Measurements from ENCODE around the gene GLG1. TPM values are rescaled to one million over a fixed set of nuclear protein-coding genes. Genes with fewer than 3 reads are reported as not detected.

Gene GLG1
- total and polyA plus RNA-seq, 4 donors, result 24.6 to 156 (median 78.2) TPM

DNA sequence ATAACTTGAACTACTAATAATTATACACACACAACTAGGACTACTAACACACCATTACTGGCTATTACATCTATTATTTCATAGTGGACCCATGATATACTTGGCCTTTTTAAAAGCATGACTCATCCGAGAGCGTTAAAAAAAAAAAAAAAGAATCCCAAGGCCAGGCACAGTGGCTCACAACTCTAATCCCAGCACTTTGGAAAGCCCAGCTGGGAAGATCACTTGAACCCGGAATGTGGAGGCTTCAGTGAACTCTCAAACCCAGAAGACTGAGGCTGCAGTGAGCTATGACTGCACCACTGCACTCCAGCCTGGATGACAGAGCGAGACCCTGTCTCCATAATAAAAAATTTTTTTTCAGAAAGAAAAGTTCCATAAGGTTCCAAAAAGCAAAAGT, 3.1 kb downstream of the GLG1 start:
- ATAC-seq (ENCODE audit: insufficient read depth, low FRiP score) (no peak), DNase-seq (no peak)
- H3K27ac ChIP-seq (ENCODE audit: low read depth in 1 of 2, low read length in 1 of 2), result no peak overlapping the region
- H3K4me1 ChIP-seq (ENCODE audit: control insufficient read depth in 5 of 5, insufficient read depth in 5 of 5, low read length in 5 of 5), result peaks cover 4 to 31% (median 7%) of the 10 kb centered on the region in 5 donors
- no peak overlapping the region for H3K9ac ChIP-seq (ENCODE audit: insufficient read depth in 1 of 2, low read length in 2 of 2)
- H3K9me3 ChIP-seq (ENCODE audit: control insufficient read depth in 4 of 4, insufficient read depth in 3 of 4, low read length in 3 of 4), result no peaks in the 10 kb centered on the region
- H3K27me3 ChIP-seq (ENCODE audit: control insufficient read depth in 3 of 3, insufficient read depth in 3 of 3, low read length in 2 of 3), result no peaks in the 10 kb centered on the region
- 74 to 90% methylated on average over 4 of the region's 4 CpGs for WGBS, 2 donors
- no peak overlapping the region for H3K4me3 ChIP-seq
- TF ChIP-seq, protein P1, sequence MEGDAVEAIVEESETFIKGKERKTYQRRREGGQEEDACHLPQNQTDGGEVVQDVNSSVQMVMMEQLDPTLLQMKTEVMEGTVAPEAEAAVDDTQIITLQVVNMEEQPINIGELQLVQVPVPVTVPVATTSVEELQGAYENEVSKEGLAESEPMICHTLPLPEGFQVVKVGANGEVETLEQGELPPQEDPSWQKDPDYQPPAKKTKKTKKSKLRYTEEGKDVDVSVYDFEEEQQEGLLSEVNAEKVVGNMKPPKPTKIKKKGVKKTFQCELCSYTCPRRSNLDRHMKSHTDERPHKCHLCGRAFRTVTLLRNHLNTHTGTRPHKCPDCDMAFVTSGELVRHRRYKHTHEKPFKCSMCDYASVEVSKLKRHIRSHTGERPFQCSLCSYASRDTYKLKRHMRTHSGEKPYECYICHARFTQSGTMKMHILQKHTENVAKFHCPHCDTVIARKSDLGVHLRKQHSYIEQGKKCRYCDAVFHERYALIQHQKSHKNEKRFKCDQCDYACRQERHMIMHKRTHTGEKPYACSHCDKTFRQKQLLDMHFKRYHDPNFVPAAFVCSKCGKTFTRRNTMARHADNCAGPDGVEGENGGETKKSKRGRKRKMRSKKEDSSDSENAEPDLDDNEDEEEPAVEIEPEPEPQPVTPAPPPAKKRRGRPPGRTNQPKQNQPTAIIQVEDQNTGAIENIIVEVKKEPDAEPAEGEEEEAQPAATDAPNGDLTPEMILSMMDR (IDR thresholded peaks at IDR 0.05; ENCODE audit: control extremely low read depth, extremely low read depth), result no peak
- H3K36me3 ChIP-seq (ENCODE audit: control insufficient read depth in 4 of 4, insufficient read depth in 4 of 4, low read length in 4 of 4), result no peaks in the 10 kb centered on the region

DNA sequence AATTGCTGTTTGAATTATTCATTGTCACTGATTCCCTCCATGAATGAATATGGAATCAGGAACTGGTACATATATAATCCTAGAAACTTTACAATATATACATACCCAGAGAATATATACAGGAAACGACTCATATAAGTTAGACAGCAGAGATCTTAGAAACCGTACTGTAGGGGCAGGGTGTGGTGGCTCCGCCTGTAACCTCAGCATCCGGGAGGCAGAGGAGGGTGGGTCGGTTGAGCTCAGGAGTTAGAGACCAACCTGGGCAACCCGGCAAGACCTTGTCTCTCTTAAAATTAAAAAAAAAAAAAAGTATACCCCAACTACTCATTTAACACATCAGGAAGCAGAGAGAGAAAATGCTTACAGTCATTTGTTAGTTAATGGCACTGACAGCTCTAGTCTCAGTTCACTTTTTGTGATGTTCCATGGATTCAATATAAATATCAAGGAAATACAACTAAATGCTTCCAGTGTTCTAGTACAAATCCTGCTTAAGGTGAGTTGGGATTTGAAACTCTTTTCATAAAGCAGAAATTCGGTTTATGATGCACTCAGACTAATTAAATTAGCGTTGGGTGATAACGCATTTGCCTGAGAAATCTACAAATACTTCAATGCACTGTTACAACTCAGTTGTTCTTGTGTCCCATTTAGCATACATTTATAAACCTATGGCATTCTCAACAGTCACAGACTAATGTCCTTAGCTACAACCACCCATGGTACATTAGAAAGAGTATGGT, 5.6 kb downstream of the GLG1 start:
- 44 to 54% methylated on average over 9 of the region's 9 CpGs for WGBS, 2 donors
- peaks cover 4 to 22% (median 7%) of the 10 kb centered on the region in 5 donors for H3K4me1 ChIP-seq (ENCODE audit: control insufficient read depth in 5 of 5, insufficient read depth in 5 of 5, low read length in 5 of 5)
- H3K27me3 ChIP-seq (ENCODE audit: control insufficient read depth in 3 of 3, insufficient read depth in 3 of 3, low read length in 2 of 3), result no peaks in the 10 kb centered on the region
- H3K9ac ChIP-seq (ENCODE audit: insufficient read depth in 1 of 2, low read length in 2 of 2), result no peak overlapping the region
- H3K36me3 ChIP-seq (ENCODE audit: control insufficient read depth in 4 of 4, insufficient read depth in 4 of 4, low read length in 4 of 4), result no peaks in the 10 kb centered on the region
- no peaks in the 10 kb centered on the region for H3K9me3 ChIP-seq (ENCODE audit: control insufficient read depth in 4 of 4, insufficient read depth in 3 of 4, low read length in 3 of 4)
- no peak overlapping the region for H3K4me3 ChIP-seq
- ATAC-seq (ENCODE audit: insufficient read depth, low FRiP score) (no peak), DNase-seq (no peak)
- TF ChIP-seq, protein P1 (IDR thresholded peaks at IDR 0.05; ENCODE audit: control extremely low read depth, extremely low read depth), result no peak
- no peak overlapping the region for H3K27ac ChIP-seq (ENCODE audit: low read depth in 1 of 2, low read length in 1 of 2)

DNA sequence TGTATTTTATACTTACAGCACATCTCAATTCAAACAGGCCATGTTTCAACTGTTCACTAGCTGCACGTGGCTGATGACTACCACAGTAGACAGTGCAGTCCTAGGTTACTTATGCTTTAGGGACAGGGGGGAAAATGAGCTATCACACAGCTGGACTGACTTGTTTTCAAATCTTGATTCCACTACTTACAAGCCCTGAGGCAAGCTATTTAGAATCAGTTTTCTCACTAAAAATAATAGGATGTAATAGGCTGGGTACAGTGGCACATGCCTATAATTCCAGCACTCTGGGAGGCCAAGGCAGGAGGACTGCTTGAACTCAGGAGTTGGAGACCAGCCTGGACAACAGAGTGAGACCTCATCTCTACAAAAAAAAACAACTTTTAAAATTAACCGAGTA, 10.3 kb downstream of the GLG1 start:
- TF ChIP-seq, protein P1 (IDR thresholded peaks at IDR 0.05; ENCODE audit: control extremely low read depth, extremely low read depth), result no peak
- 95 to 98% methylated on average over 2 of the region's 2 CpGs for WGBS, 2 donors
- no peaks in the 10 kb centered on the region for H3K36me3 ChIP-seq (ENCODE audit: control insufficient read depth in 4 of 4, insufficient read depth in 4 of 4, low read length in 4 of 4)
- ATAC-seq (ENCODE audit: insufficient read depth, low FRiP score), result no peak
- H3K27me3 ChIP-seq (ENCODE audit: control insufficient read depth in 3 of 3, insufficient read depth in 3 of 3, low read length in 2 of 3), result no peaks in the 10 kb centered on the region
- H3K9me3 ChIP-seq (ENCODE audit: control insufficient read depth in 4 of 4, insufficient read depth in 3 of 4, low read length in 3 of 4), result no peaks in the 10 kb centered on the region
- H3K9ac ChIP-seq (ENCODE audit: insufficient read depth in 1 of 2, low read length in 2 of 2), result no peak overlapping the region
- no peak for DNase-seq
- peaks cover 0 to 3% (median 2%) of the 10 kb centered on the region in 5 donors for H3K4me1 ChIP-seq (ENCODE audit: control insufficient read depth in 5 of 5, insufficient read depth in 5 of 5, low read length in 5 of 5)
- no peak overlapping the region for H3K4me3 ChIP-seq
- no peak overlapping the region for H3K27ac ChIP-seq (ENCODE audit: low read depth in 1 of 2, low read length in 1 of 2)

All from lung (tissue), 12 donors.